ENCODE results near the gene PANK4. TPM values are rescaled to one million over a fixed set of nuclear protein-coding genes. Genes with fewer than 3 reads are reported as not detected.

The PANK4 gene
- total RNA-seq, 1 donor from 2014 or later: 32.6 TPM

- DNase-seq (ENCODE audit: low spot score in 2 of 2) (peak; percentile 78 to 79), FAIRE-seq (no peak)
Observed at GRCh38 chr1:2546515-2547209, 20.3 kb upstream of the PANK4 start.

DNA sequence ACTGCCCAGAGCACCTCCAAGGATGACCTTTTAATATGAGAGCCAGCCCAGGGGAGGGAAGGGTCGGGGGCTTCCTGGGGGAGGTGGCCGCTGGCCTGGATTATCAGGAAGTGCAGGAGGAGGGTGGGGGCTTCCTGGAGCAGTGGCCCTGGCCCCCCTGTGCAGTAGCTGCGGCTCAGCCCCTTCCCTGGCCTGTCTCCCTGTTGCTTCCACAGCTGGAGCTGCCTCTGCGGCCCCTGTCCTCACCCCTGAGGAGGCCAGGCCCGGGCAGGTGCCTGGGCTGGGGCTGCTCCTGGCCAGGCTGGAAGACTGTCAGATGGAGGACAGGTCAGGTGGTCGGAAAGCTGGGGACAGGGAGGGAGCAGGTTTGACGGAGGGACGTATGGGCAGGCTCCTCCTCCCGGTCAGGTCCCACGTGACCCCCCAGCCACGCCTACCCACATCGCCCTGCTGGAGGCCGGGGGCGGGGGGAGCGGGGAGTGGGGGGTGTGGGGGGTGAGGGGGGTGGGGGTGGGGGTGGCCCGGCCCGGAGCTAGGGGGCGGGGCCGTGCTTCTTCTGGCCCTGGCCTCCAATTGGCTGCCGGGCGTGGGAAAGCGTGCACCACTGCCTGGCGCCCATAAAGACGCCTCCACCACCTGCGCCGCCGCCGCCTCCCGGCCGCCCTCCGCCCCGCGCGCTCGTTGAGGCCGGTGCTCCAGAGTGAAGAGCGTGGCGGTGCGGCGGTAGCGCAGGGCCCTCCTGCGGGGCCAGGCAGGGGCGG lies 19.5 kb upstream of the PANK4 start:
- DNase-seq (ENCODE audit: low spot score in 2 of 2): peak; percentile 91 to 95
- no peak for FAIRE-seq

DNA sequence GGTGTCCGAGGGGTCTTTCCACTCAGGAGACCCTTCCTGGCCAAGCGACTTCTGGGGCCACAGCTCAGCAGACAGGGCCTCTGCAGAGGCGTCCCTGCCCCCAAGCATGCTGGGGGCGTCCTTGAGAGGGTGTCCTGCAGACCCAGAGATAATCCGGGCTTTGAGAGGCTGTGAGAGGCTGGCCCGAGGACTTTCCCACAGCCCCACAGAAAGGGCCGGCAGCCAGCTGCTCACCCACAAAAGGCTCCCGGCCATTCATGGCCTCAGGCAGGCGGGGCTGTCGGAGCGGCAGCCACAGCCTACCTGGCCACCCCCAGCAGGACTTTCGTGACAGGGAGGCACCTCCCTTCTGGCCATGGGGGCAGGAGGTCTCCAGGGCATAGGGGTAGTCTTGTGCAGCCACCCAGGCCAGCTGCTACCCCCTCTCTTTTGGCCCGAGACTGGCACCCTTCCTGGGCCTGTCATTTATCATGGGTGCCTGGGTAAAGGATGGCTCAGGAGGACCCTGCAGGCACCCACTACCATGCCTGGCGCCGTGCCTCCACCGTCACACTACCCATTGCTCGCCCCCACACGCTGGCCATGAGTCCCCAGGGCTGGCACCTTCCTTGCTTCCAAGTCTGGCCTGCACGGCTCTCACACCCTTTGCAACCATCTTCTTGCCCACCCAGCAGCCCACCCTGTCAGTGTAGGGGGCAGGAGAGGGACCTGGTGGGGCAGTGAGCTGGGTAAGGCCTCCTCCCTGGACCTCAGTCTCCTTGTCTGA lies 18.7 kb upstream of the PANK4 start:
- FAIRE-seq: no peak
- peak in 1 of 2 donors; percentile 64 for DNase-seq (ENCODE audit: low spot score in 2 of 2)

- FAIRE-seq (no peak), DNase-seq (ENCODE audit: low spot score in 2 of 2) (no peak)
Observed at GRCh38 chr1:2544093-2544874, 17.9 kb upstream of the PANK4 start.

GRCh38 chr1:2543543-2544092 lies 17.2 kb upstream of the PANK4 start:
- FAIRE-seq (no peak), DNase-seq (ENCODE audit: low spot score in 2 of 2) (peak in 1 of 2 donors; percentile 74)

DNA sequence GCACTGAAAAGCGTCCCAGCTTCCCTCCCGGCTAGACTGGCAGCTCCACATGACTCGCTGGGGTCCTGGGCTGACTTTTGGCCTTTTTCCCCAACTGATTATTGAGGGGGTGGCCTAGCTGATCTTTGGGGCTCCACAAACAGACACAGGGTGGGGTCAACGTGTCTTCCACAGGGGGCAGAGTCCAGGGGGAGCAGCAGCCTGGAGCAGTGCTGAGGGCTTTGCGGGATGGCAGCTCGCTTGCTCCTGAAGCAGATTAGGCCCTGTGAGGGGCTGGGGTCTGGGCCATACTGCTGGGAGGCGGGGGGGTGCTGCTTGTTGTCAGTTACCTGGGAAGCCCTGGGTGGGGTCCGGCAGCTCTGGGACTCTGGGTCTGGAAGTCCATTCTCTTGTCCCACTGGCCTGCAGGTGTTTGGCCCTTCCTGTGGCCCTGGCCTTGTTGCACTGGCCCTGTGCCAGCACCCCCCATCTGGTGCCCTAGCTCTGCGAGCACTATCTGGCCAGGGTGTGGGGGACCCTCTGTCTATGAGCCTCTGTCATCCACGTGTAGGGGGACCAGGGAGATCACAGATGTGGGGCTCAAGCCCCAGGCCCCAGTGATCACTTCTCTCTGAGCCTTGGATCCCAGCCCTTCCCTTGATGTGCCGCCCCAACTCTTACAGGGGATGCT lies 16.0 kb upstream of the PANK4 start:
- FAIRE-seq (no peak), DNase-seq (ENCODE audit: low spot score in 2 of 2) (no peak)

- DNase-seq (ENCODE audit: low spot score in 2 of 2) (no peak), FAIRE-seq (no peak)
Observed at GRCh38 chr1:2541619-2542245, 15.3 kb upstream of the PANK4 start.

- no peak for FAIRE-seq
- no peak for DNase-seq (ENCODE audit: low spot score in 2 of 2)
Observed at GRCh38 chr1:2540816-2541492, 14.6 kb upstream of the PANK4 start.

GRCh38 chr1:2539312-2539907 lies 13.0 kb upstream of the PANK4 start:
- DNase-seq (ENCODE audit: low spot score in 2 of 2) (no peak), FAIRE-seq (no peak)

DNA sequence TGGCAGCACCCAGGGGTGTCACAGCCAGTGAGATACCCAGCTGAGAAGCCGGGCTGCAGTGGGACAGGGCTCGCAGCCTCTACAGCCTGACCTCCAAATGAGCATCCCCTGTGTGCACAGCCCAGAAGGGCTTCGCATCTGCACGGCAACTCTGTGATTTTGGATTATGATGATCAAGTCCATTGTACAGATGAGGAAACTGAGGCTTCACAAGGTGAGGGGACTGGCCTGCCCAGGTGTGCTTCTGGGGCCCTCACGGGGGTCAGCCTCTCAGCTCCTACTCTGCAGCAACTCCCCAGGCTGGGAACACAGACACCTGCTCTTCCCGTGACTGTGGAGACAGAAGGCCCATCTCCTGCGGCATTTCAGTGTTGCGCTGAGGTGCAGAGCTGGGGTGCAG lies 12.5 kb upstream of the PANK4 start:
- FAIRE-seq: no peak

DNA sequence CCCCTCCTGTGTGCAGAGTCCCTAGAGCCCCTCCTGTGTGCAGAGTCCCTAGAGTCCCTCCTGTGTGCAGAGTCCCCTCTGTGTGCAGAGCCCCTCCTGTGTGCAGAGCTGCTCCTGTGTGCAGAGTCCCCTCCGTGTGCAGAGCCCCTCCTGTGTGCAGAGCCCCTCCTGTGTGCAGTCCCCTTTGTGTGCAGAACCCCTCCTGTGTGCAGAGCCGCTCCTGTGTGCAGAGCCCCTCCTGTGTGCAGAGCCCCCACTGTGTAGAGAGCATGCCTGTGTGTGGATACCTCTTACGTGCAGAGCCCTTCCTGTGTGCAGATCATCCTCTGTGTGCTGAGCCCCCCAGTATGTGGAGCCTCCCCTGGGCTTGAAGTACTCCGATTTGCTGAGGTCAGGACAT lies 12.0 kb upstream of the PANK4 start:
- FAIRE-seq: no peak
- no peak for DNase-seq (ENCODE audit: low spot score in 2 of 2)

More for the DNA sequence above, 12.5 kb upstream of the PANK4 start:
- DNase-seq (ENCODE audit: low spot score in 2 of 2): no peak

GRCh38 chr1:2537784-2538115 lies 11.4 kb upstream of the PANK4 start:
- FAIRE-seq (no peak), DNase-seq (ENCODE audit: low spot score in 2 of 2) (no peak)

- no peak for FAIRE-seq
- no peak for DNase-seq (ENCODE audit: low spot score in 2 of 2)
Observed at GRCh38 chr1:2535981-2536380, 9.6 kb upstream of the PANK4 start.

DNA sequence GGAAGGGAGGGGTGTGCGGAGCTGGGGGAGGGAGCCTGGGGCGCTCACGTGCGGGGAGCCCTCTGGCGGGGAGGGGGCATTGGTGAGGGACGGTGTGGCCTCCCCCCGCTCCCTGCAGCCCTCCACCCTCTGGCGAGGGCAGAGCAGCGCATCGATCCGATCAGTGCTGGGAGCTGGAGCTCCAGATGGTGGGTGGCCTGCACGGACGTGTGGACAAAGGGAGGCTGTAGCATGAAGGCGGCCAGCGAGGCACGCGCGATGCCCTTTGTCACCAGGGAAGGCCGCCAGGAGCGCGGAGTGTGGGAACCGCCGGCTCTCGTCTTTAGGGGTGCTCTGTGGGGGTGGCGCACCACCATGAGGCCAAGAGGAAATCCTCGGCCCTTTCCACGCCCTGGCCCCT lies 9.1 kb upstream of the PANK4 start:
- FAIRE-seq (no peak), DNase-seq (ENCODE audit: low spot score in 2 of 2) (no peak)

GRCh38 chr1:2534687-2535441 lies 8.5 kb upstream of the PANK4 start:
- DNase-seq (ENCODE audit: low spot score in 2 of 2): no peak
- FAIRE-seq: no peak

GRCh38 chr1:2534315-2534686 lies 7.9 kb upstream of the PANK4 start:
- DNase-seq (ENCODE audit: low spot score in 2 of 2) (no peak), FAIRE-seq (no peak)

DNA sequence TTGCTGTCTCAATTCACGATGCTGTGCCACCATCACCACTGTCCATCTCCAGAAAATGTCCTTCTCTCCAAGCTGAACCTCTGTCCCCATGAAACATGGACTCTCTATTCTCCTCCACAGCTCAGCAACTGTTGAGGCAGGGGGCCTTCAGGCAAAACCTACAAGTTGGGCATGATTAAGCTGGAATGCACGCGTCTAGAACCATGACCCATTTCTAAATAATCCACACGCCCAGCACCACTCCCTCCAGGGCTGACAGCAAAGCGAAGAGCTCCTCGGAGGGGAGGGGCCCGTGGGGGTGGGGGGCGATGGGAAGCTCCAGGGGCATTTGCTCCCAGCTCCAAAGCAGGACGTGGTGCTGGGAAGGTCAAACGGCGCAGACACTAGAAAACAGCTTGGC lies 7.0 kb upstream of the PANK4 start:
- FAIRE-seq (no peak), DNase-seq (ENCODE audit: low spot score in 2 of 2) (no peak)

All from frontal cortex (tissue), 4 donors.